ENCODE results near the gene RAB11A. TPM values are rescaled to one million over a fixed set of nuclear protein-coding genes. Genes with fewer than 3 reads are reported as not detected.

The RAB11A gene
- total and polyA plus RNA-seq, 2 experiments from 2014 or later: 163 to 259 TPM

GRCh38 chr15:65909831-65910230 lies 40.5 kb downstream of the RAB11A start:
- no peaks in the 10 kb centered on the region for H3K27me3 ChIP-seq
- H3K4me3 ChIP-seq: no peak overlapping the region
- peaks cover 3% of the 10 kb centered on the region for H3K36me3 ChIP-seq
- TF ChIP-seq CTCF (IDR thresholded peaks at IDR 0.05; ENCODE audit: low read depth, low read length): no peak
- DNase-seq (ENCODE audit: low read depth in 1 of 2, low spot score in 1 of 2): no peak
- H3K4me1 ChIP-seq (ENCODE audit: low read depth): peaks cover 7% of the 10 kb centered on the region
- H3K9me3 ChIP-seq (ENCODE audit: low read depth): no peaks in the 10 kb centered on the region
- H3K27ac ChIP-seq: no peak overlapping the region

- H3K36me3 ChIP-seq: peaks cover 3% of the 10 kb centered on the region
- no peak overlapping the region for H3K27ac ChIP-seq
- no peak for TF ChIP-seq CTCF (IDR thresholded peaks at IDR 0.05; ENCODE audit: low read depth, low read length)
- H3K27me3 ChIP-seq: no peaks in the 10 kb centered on the region
- no peaks in the 10 kb centered on the region for H3K9me3 ChIP-seq (ENCODE audit: low read depth)
- peaks cover 7% of the 10 kb centered on the region for H3K4me1 ChIP-seq (ENCODE audit: low read depth)
- H3K4me3 ChIP-seq: no peak overlapping the region
- DNase-seq (ENCODE audit: low read depth in 1 of 2, low spot score in 1 of 2): no peak
Observed at GRCh38 chr15:65910341-65910740, 41.0 kb downstream of the RAB11A start.

DNA sequence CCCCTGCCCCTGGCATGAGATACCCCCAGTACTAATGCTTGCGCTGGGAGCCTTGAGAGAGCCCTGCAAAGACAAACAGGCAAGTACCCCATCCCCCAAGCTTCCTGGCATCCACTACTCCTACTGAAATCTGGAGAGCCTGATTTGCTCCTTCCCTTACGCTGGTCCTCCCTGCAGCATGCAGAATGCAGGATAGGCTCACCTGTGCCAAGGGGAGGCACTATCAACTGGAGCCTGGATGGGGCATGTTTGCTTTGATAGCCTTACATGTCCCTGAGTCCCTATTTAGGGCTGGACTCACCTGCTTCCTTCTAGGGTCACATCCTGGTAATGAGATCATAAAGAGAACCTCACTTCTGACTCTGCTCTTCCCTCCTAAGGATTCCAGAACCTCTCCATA lies 42.9 kb downstream of the RAB11A start:
- peaks cover 3% of the 10 kb centered on the region for H3K36me3 ChIP-seq
- TF ChIP-seq CTCF (IDR thresholded peaks at IDR 0.05; ENCODE audit: low read depth, low read length): no peak

GRCh38 chr15:65913631-65914199 lies 44.4 kb downstream of the RAB11A start:
- no peaks in the 10 kb centered on the region for H3K9me3 ChIP-seq (ENCODE audit: low read depth)
- H3K4me3 ChIP-seq: no peak overlapping the region
- TF ChIP-seq CTCF (IDR thresholded peaks at IDR 0.05; ENCODE audit: low read depth, low read length): no peak
- no peaks in the 10 kb centered on the region for H3K36me3 ChIP-seq
- H3K27me3 ChIP-seq: no peaks in the 10 kb centered on the region
- DNase-seq (ENCODE audit: low read depth in 1 of 2, low spot score in 1 of 2): no peak
- H3K27ac ChIP-seq: no peak overlapping the region
- H3K4me1 ChIP-seq (ENCODE audit: low read depth): no peaks in the 10 kb centered on the region

More for the DNA sequence above, 42.9 kb downstream of the RAB11A start:
- Histone ChIP-seq H3K4me3 (no peak overlapping the region), H3K27me3 (no peaks in the 10 kb centered on the region), H3K27ac (no peak overlapping the region), H3K9me3 (ENCODE audit: low read depth) (no peaks in the 10 kb centered on the region), H3K4me1 (ENCODE audit: low read depth) (no peaks in the 10 kb centered on the region)
- DNase-seq (ENCODE audit: low read depth in 1 of 2, low spot score in 1 of 2): no peak

- H3K27me3 ChIP-seq: no peaks in the 10 kb centered on the region
- no peak for TF ChIP-seq CTCF (IDR thresholded peaks at IDR 0.05; ENCODE audit: low read depth, low read length)
- H3K4me3 ChIP-seq: no peak overlapping the region
- no peaks in the 10 kb centered on the region for H3K9me3 ChIP-seq (ENCODE audit: low read depth)
- no peak overlapping the region for H3K27ac ChIP-seq
- no peaks in the 10 kb centered on the region for H3K36me3 ChIP-seq
- H3K4me1 ChIP-seq (ENCODE audit: low read depth): no peaks in the 10 kb centered on the region
- no peak for DNase-seq (ENCODE audit: low read depth in 1 of 2, low spot score in 1 of 2)
Observed at GRCh38 chr15:65914386-65914785, 45.1 kb downstream of the RAB11A start.
